Measurements from ENCODE around the gene CAMK2A. TPM values are rescaled to one million over a fixed set of nuclear protein-coding genes. Genes with fewer than 3 reads are reported as not detected.

The CAMK2A gene
- total RNA-seq, 2 experiments from 2014 or later = not detected

GRCh38 chr5:150182774-150183173 lies 106.8 kb downstream of the CAMK2A start:
- H3K36me3 Mint-ChIP-seq (ENCODE audit: low read depth) = no peaks in the 10 kb centered on the region
- H3K4me1 Mint-ChIP-seq (ENCODE audit: low read depth) = no peaks in the 10 kb centered on the region
- POLR2A ChIA-PET = no interaction called here
- H3K4me3 Mint-ChIP-seq = no peak overlapping the region
- no peaks in the 10 kb centered on the region for H3K9me3 Mint-ChIP-seq
- H3K27ac Mint-ChIP-seq = no peak overlapping the region
- CTCF ChIA-PET = no interaction called here
- ATAC-seq (no peak), DNase-seq (no peak)
- no peak for TF ChIP-seq CTCF (IDR thresholded peaks at IDR 0.05)
- intact Hi-C loops (cut with micrococcal nuclease) = no loop called here
- H3K27me3 Mint-ChIP-seq = peaks cover 3% of the 10 kb centered on the region

GRCh38 chr5:150181766-150182545 lies 107.6 kb downstream of the CAMK2A start:
- H3K27me3 Mint-ChIP-seq = no peaks in the 10 kb centered on the region
- H3K9me3 Mint-ChIP-seq = no peaks in the 10 kb centered on the region
- no peak overlapping the region for H3K4me3 Mint-ChIP-seq
- intact Hi-C loops (cut with micrococcal nuclease) = no loop called here
- DNase-seq (no peak), ATAC-seq (no peak)
- no peak overlapping the region for H3K27ac Mint-ChIP-seq
- ChIA-PET POLR2A (no interaction called here), CTCF (no interaction called here)
- TF ChIP-seq CTCF (IDR thresholded peaks at IDR 0.05) = no peak
- H3K4me1 Mint-ChIP-seq (ENCODE audit: low read depth) = no peaks in the 10 kb centered on the region
- no peaks in the 10 kb centered on the region for H3K36me3 Mint-ChIP-seq (ENCODE audit: low read depth)

- no peak for ATAC-seq
- Mint-ChIP-seq H3K4me1 (ENCODE audit: low read depth) (no peaks in the 10 kb centered on the region), H3K4me3 (no peak overlapping the region), H3K27me3 (peaks cover 2% of the 10 kb centered on the region), H3K9me3 (no peaks in the 10 kb centered on the region), H3K27ac (no peak overlapping the region), H3K36me3 (ENCODE audit: low read depth) (no peaks in the 10 kb centered on the region)
- intact Hi-C loops (cut with micrococcal nuclease) = no loop called here
- POLR2A ChIA-PET = no interaction called here
- no peak for DNase-seq
- CTCF ChIA-PET = interaction anchor here (1.3 kb wide), 1 partner anchor 18 kb away, joined by 5 read pairs; no protein-coding TSS in a partner anchor
- no peak for TF ChIP-seq CTCF (IDR thresholded peaks at IDR 0.05)
Measured at GRCh38 chr5:150181027-150181426, 108.5 kb downstream of the CAMK2A start.

GRCh38 chr5:150180241-150181026 lies 109.1 kb downstream of the CAMK2A start:
- Mint-ChIP-seq H3K4me3 (no peak overlapping the region), H3K9me3 (no peaks in the 10 kb centered on the region), H3K4me1 (ENCODE audit: low read depth) (no peaks in the 10 kb centered on the region), H3K27me3 (peaks cover 2% of the 10 kb centered on the region), H3K36me3 (ENCODE audit: low read depth) (no peaks in the 10 kb centered on the region), H3K27ac (no peak overlapping the region)
- no peak for ATAC-seq
- ChIA-PET POLR2A (no interaction called here), CTCF (interaction anchor here (1.3 kb wide), 1 partner anchor 18 kb away, joined by 5 read pairs; no protein-coding TSS in a partner anchor)
- intact Hi-C loops (cut with micrococcal nuclease) = no loop called here
- DNase-seq = no peak
- TF ChIP-seq CTCF (IDR thresholded peaks at IDR 0.05) = no peak
